HG03139 (cell line): ENCODE results near the gene MRLN.
A peak's percentile ranks its signal among the peaks of the same experiment; 100 is the strongest.

Experiments used
- ATAC-seq: cut with Tn5 transposase; IDR thresholded peaks from one replicate; pipeline ENCODE4 v1.9.1; 2021; ENCODE audit not compliant: unreplicated experiment

The MRLN gene

GRCh38 chr10:59706851-59707797 lies 46.1 kb downstream of the MRLN start:
- no peak for ATAC-seq

GRCh38 chr10:59705931-59706330 lies 47.3 kb downstream of the MRLN start:
- no peak for ATAC-seq

GRCh38 chr10:59704630-59705029 lies 48.6 kb downstream of the MRLN start:
- ATAC-seq = no peak

- no peak for ATAC-seq
Measured at GRCh38 chr10:59702347-59702746, 50.9 kb downstream of the MRLN start.

GRCh38 chr10:59700709-59701108 lies 52.5 kb downstream of the MRLN start:
- no peak for ATAC-seq

GRCh38 chr10:59698326-59698725 lies 54.9 kb downstream of the MRLN start:
- no peak for ATAC-seq

GRCh38 chr10:59695637-59696036 lies 57.6 kb downstream of the MRLN start:
- no peak for ATAC-seq

GRCh38 chr10:59694936-59695335 lies 58.3 kb downstream of the MRLN start:
- no peak for ATAC-seq

- ATAC-seq = no peak
Measured at GRCh38 chr10:59692113-59692512, 61.1 kb downstream of the MRLN start.

GRCh38 chr10:59688921-59689351 lies 64.3 kb downstream of the MRLN start:
- peak; percentile 76 for ATAC-seq

- no peak for ATAC-seq
Measured at GRCh38 chr10:59687657-59688056, 65.6 kb downstream of the MRLN start.
